Upper lobe of left lung (tissue), 6 donors: ENCODE results near the gene HOXA2. TPM values are rescaled to one million over a fixed set of nuclear protein-coding genes. Genes with fewer than 3 reads are reported as not detected.
A peak's percentile ranks its signal among the peaks of the same experiment; 100 is the strongest.

Source experiments
- ATAC-seq, 2 donors: fragments of 200-7000 bp; cut with Tn5 transposase; one replicate each; pipeline ENCODE4 v1.9.1; 2022; ENCODE audit warnings: mild to moderate bottlenecking in 2 of 2, moderate library complexity in 2 of 2; ENCODE audit not compliant: low FRiP score in 2 of 2
- DNase-seq, 2 donors: peaks; one replicate each; pipeline ENCODE4 v3.0.0-alpha.2; 2019 to 2020
- H3K27ac ChIP-seq, 4 donors: fragments of 200-600 bp; sonication (generic); one replicate each; pipeline ENCODE4 v1.5.1; 2016 to 2019
- H3K27me3 ChIP-seq, 4 donors: fragments of 200-600 bp; sonication (generic); one replicate each; pipeline ENCODE4 v1.5.1; 2017 to 2019
- H3K36me3 ChIP-seq, 4 donors: fragments of 200-600 bp; sonication (generic); one replicate each; pipeline ENCODE4 v1.5.1; 2016 to 2019
- H3K4me1 ChIP-seq, 4 donors: fragments of 200-600 bp; sonication (generic); one replicate each; pipeline ENCODE4 v1.5.1; 2018 to 2019
- H3K4me3 ChIP-seq, 4 donors: fragments of 200-600 bp; sonication (generic); one replicate each; pipeline ENCODE4 v1.5.1; 2017 to 2019; ENCODE audit warnings: mild to moderate bottlenecking in 2 of 4, moderate library complexity in 1 of 4
- H3K9me3 ChIP-seq, 4 donors: fragments of 200-600 bp; sonication (generic); one replicate each; pipeline ENCODE4 v1.5.1; 2018 to 2019
- EP300 ChIP-seq, 4 donors: sonication (generic); formaldehyde crosslinking; IDR thresholded peaks; one replicate each; pipeline ENCODE4 v1.5.1; 2017; ENCODE audit warnings: antibody characterized with exemption in 4 of 4, control low read depth in 2 of 4
- POLR2A ChIP-seq, 4 donors: fragments of 450-650 bp; IDR thresholded peaks; one replicate each; pipeline ENCODE4 v1.5.1; 2016 to 2017; ENCODE audit warnings: antibody characterized with exemption in 4 of 4, mild to moderate bottlenecking in 2 of 4
- POLR2AphosphoS5 ChIP-seq, 2 donors: sonication (generic); formaldehyde crosslinking; IDR thresholded peaks; one replicate each; pipeline ENCODE4 v1.5.1; 2017; ENCODE audit warnings: antibody characterized with exemption in 2 of 2
- WGBS, 2 donors: methylation state at CpG; one replicate each; pipeline ENCODE4 v1.1.5; 2017 to 2018; 5-methylcytosine and 5-hydroxymethylcytosine counted together
- total RNA-seq, 6 donors: library from RNA; depleted of rRNA in 4 of 6; stranded (reverse); fragments of >200 nt in 4 of 6; gene quantifications; one replicate each; pipeline versions ENCODE4 v1.1.0 to v1.2.1, GENCODE V29; 2016 to 2021
- TF ChIP-seq, protein P1 (sequence below), 6 experiments: fragments of 450-650 bp in 4 of 6; fragments of 200-600 bp in 2 of 6; sonication (generic) in 2 of 6; IDR thresholded peaks; one replicate each; pipeline ENCODE4 v1.5.1; 2016 to 2019; ENCODE audit warnings: antibody characterized with exemption in 6 of 6
- donor health status: DM: no; HTN: no; CAD: no; lungs with moderate emphysema.
- donor health status: DM: no; HTN: yes; CAD: no; lungs with severe emphysema.

HOXA2 gene
- total RNA-seq, 6 donors from 2014 or later: 0.30 to 3.0 (median 0.86) TPM; not detected in 1

- peak overlapping the region in 3 of 4 donors; percentile 80 to 93 (median 85) for H3K4me3 ChIP-seq
- H3K27me3 ChIP-seq: peaks cover 0 to 13% (median 4%) of the 10 kb centered on the region in 4 donors
- H3K9me3 ChIP-seq: no peaks in the 10 kb centered on the region
- TF ChIP-seq EP300 (IDR thresholded peaks at IDR 0.05) (no peak), POLR2AphosphoS5 (IDR thresholded peaks at IDR 0.05) (no peak), POLR2A (IDR thresholded peaks at IDR 0.05) (no peak)
- TF ChIP-seq, protein P1, sequence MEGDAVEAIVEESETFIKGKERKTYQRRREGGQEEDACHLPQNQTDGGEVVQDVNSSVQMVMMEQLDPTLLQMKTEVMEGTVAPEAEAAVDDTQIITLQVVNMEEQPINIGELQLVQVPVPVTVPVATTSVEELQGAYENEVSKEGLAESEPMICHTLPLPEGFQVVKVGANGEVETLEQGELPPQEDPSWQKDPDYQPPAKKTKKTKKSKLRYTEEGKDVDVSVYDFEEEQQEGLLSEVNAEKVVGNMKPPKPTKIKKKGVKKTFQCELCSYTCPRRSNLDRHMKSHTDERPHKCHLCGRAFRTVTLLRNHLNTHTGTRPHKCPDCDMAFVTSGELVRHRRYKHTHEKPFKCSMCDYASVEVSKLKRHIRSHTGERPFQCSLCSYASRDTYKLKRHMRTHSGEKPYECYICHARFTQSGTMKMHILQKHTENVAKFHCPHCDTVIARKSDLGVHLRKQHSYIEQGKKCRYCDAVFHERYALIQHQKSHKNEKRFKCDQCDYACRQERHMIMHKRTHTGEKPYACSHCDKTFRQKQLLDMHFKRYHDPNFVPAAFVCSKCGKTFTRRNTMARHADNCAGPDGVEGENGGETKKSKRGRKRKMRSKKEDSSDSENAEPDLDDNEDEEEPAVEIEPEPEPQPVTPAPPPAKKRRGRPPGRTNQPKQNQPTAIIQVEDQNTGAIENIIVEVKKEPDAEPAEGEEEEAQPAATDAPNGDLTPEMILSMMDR (IDR thresholded peaks at IDR 0.05): no peak
- ATAC-seq (no peak), DNase-seq (peak in 1 of 2 donors; percentile 86)
- peak overlapping the region in 1 of 4 donors; percentile 94 for H3K27ac ChIP-seq
- peaks cover 4 to 24% (median 14%) of the 10 kb centered on the region in 4 donors for H3K4me1 ChIP-seq
- 18 to 36% methylated on average over 19 to 33 of the region's 33 CpGs for whole genome bisulfite sequencing, 2 donors
- no peaks in the 10 kb centered on the region for H3K36me3 ChIP-seq
These were observed 7.2 kb downstream of the HOXA2 start for GRCh38 chr7:27095050-27095896.

DNA sequence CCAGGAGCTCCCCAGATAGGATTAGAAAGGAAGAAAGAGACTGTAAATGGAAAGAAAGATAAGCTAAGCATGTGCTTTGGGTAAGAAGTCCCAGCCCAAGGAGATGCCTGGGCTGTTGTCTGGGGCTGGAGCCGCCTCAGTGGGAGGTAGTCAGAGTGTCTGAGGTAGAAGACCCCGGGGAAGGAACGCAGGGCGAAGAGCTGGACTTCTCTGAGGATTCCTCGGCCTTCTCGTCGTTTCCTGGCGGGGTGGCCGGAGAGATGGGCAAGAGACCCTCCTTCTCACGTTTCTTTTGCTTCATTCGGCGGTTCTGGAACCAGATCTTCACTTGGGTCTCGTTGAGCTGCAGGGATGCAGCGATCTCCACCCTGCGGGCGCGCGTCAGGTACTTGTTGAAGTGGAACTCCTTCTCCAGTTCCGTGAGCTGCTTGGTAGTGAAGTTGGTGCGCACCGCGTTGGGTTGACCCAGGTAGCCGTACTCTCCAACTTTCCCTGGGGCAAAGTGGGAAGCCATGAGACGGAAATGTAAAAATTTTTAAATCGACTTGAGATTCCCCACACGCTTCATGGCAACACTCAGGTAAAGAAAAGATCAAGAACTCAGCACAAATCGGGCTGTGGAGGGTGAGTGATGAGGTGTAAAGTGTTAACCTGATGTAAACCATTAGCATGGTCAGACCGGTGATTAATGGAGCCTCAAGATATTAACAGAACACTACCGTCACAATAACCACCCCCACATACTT, 8.0 kb downstream of the HOXA2 start:
- H3K36me3 ChIP-seq: no peaks in the 10 kb centered on the region
- WGBS, 2 donors: 63 to 70% methylated on average over 28 to 29 of the region's 29 CpGs
- H3K9me3 ChIP-seq: no peaks in the 10 kb centered on the region
- no peak overlapping the region for H3K4me3 ChIP-seq
- peaks cover 4 to 24% (median 11%) of the 10 kb centered on the region in 4 donors for H3K4me1 ChIP-seq
- no peak for ATAC-seq
- DNase-seq: peak in 1 of 2 donors; percentile 51
- no peak overlapping the region for H3K27ac ChIP-seq
- no peak for TF ChIP-seq EP300 (IDR thresholded peaks at IDR 0.05)
- TF ChIP-seq, protein P1 (IDR thresholded peaks at IDR 0.05): no peak
- TF ChIP-seq POLR2A (IDR thresholded peaks at IDR 0.05): no peak
- TF ChIP-seq POLR2AphosphoS5 (IDR thresholded peaks at IDR 0.05): no peak
- H3K27me3 ChIP-seq: peaks cover 0 to 13% (median 4%) of the 10 kb centered on the region in 4 donors

DNA sequence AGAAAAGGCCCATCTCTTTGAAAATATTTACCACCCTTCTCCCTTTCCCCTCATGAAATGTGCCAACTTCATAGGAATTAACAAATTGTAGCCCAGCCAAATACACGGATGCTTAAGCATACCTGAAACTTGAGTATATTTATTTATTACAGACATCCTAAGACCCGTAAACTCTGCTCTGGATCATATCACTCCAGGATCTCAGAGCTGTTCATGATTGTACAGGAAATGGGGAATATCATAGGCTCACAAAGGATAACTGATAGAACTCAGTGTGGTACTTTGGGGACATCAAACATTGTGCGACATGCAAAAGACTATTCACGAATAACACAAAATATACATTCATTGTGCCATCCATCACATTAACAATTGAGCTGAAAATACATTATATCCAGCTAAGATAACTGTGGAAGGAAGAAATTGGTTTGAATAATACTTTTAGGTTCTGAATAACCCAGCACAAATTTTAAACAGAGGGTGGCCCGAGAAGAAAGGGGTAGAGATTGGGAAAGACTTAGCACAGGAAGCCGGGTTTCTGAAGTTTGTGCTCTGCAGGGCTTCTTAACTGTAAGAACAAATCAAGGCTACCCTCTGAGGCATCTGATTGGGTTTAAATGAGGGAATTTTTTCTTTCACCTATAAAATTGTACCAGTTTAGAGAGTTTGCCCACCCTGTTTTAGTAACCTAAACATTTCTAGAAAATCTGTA, 9.1 kb downstream of the HOXA2 start:
- Histone ChIP-seq H3K9me3 (peaks cover 0 to 2% (median 0%) of the 10 kb centered on the region in 4 donors), H3K36me3 (no peaks in the 10 kb centered on the region), H3K27me3 (peaks cover 0 to 13% (median 5%) of the 10 kb centered on the region in 4 donors), H3K4me3 (no peak overlapping the region), H3K27ac (no peak overlapping the region), H3K4me1 (peaks cover 4 to 24% (median 9%) of the 10 kb centered on the region in 4 donors)
- no peak for ATAC-seq
- DNase-seq: no peak
- TF ChIP-seq POLR2AphosphoS5 (IDR thresholded peaks at IDR 0.05): no peak
- TF ChIP-seq POLR2A (IDR thresholded peaks at IDR 0.05): no peak
- no peak for TF ChIP-seq EP300 (IDR thresholded peaks at IDR 0.05)
- TF ChIP-seq, protein P1 (IDR thresholded peaks at IDR 0.05): no peak
- 52 to 59% methylated on average over 6 of the region's 6 CpGs for WGBS, 2 donors

DNA sequence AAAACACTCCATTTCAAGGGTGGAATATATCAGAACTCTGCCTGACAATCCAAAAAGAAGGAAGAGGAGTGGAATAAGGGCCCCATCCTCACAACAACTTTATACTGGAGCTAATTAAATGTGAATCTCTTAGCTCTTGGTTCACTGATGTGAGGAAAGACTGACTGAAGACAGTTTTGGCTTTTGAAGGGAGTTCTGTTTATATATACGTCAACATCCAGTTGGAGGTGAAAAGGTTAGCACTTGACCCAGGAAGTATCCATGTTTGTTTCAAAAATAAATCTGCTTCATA, 9.7 kb downstream of the HOXA2 start:
- 50 to 62% methylated on average over 1 of the region's 1 CpG for WGBS, 2 donors
- Histone ChIP-seq H3K27me3 (peaks cover 0 to 13% (median 5%) of the 10 kb centered on the region in 4 donors), H3K36me3 (no peaks in the 10 kb centered on the region), H3K27ac (no peak overlapping the region), H3K4me1 (peaks cover 2 to 23% (median 5%) of the 10 kb centered on the region in 4 donors), H3K4me3 (no peak overlapping the region), H3K9me3 (peaks cover 0 to 7% (median 0%) of the 10 kb centered on the region in 4 donors)
- ATAC-seq: no peak
- TF ChIP-seq POLR2A (IDR thresholded peaks at IDR 0.05): no peak
- DNase-seq: no peak
